ENCODE data around the gene SUSD4. TPM values are rescaled to one million over a fixed set of nuclear protein-coding genes. Genes with fewer than 3 reads are reported as not detected.

SUSD4 gene
- polyA plus RNA-seq, 2 of the 4 experiments (the other 2 are of a cell fraction) = 0.61 to 0.85 TPM

GRCh38 chr1:223312273-223312672, 51.7 kb downstream of the SUSD4 start:
- Histone ChIP-seq H3K4me3 (no peak overlapping the region), H3K9me3 (no peaks in the 10 kb centered on the region), H3K4me1 (no peaks in the 10 kb centered on the region), H3K4me2 (no peak overlapping the region), H3K27ac (no peak overlapping the region)
- WGBS (ENCODE audit: missing lambda C conversion rate) = 27% methylated on average over 2 of the region's 2 CpGs
- ChIA-PET CTCF (no interaction called here), POLR2A (no interaction called here)
- FAIRE-seq = no peak
- no peak for ATAC-seq
- no peak for TF ChIP-seq MYC (IDR thresholded peaks at IDR 0.05; ENCODE audit: borderline replicate concordance, low read length)
- no peak for TF ChIP-seq RAD21 (conservative IDR thresholded peaks at IDR 0.05 in 1 of 2, IDR thresholded peaks at IDR 0.05 in 1 of 2)
- TF ChIP-seq, protein P1, sequence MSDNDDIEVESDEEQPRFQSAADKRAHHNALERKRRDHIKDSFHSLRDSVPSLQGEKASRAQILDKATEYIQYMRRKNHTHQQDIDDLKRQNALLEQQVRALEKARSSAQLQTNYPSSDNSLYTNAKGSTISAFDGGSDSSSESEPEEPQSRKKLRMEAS (IDR thresholded peaks at IDR 0.05) = no peak
- no peak for DNase-seq (ENCODE audit: low read depth in 1 of 2, low spot score in 1 of 2)

DNA sequence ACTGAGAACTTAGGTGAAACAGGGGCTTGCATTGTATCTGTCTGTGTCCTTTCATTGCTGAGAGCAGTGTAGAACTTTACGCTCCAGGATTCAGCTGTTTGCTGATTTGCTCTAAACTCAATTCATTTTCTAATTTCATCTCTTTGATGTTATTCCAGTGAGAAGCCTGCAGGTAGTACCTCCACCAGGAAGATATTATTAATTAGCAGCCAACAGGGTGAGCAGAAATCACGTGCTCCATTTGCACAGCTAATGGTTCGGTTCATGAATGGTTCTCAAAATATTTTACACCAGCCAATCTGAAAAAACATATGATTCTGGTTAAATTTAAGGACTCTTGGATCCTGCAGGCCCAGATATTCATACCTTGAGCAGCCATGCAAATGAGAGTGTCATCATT, 52.1 kb downstream of the SUSD4 start:
- ChIA-PET POLR2A (no interaction called here), CTCF (no interaction called here)
- ATAC-seq = no peak
- no peaks in the 10 kb centered on the region for H3K4me1 ChIP-seq
- no peak overlapping the region for H3K27ac ChIP-seq
- no peak overlapping the region for H3K4me3 ChIP-seq
- FAIRE-seq = no peak
- H3K4me2 ChIP-seq = no peak overlapping the region
- TF ChIP-seq HEYL (CRISPR knock-in tag; IDR thresholded peaks at IDR 0.05) = no peak
- TF ChIP-seq, protein P2, sequence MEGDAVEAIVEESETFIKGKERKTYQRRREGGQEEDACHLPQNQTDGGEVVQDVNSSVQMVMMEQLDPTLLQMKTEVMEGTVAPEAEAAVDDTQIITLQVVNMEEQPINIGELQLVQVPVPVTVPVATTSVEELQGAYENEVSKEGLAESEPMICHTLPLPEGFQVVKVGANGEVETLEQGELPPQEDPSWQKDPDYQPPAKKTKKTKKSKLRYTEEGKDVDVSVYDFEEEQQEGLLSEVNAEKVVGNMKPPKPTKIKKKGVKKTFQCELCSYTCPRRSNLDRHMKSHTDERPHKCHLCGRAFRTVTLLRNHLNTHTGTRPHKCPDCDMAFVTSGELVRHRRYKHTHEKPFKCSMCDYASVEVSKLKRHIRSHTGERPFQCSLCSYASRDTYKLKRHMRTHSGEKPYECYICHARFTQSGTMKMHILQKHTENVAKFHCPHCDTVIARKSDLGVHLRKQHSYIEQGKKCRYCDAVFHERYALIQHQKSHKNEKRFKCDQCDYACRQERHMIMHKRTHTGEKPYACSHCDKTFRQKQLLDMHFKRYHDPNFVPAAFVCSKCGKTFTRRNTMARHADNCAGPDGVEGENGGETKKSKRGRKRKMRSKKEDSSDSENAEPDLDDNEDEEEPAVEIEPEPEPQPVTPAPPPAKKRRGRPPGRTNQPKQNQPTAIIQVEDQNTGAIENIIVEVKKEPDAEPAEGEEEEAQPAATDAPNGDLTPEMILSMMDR (IDR thresholded peaks at IDR 0.05) = no peak
- TF ChIP-seq, protein P3, sequence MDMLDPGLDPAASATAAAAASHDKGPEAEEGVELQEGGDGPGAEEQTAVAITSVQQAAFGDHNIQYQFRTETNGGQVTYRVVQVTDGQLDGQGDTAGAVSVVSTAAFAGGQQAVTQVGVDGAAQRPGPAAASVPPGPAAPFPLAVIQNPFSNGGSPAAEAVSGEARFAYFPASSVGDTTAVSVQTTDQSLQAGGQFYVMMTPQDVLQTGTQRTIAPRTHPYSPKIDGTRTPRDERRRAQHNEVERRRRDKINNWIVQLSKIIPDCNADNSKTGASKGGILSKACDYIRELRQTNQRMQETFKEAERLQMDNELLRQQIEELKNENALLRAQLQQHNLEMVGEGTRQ (IDR thresholded peaks at IDR 0.05) = no peak
- TF ChIP-seq, protein P4, sequence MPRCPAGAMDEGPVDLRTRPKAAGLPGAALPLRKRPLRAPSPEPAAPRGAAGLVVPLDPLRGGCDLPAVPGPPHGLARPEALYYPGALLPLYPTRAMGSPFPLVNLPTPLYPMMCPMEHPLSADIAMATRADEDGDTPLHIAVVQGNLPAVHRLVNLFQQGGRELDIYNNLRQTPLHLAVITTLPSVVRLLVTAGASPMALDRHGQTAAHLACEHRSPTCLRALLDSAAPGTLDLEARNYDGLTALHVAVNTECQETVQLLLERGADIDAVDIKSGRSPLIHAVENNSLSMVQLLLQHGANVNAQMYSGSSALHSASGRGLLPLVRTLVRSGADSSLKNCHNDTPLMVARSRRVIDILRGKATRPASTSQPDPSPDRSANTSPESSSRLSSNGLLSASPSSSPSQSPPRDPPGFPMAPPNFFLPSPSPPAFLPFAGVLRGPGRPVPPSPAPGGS (IDR thresholded peaks at IDR 0.05) = no peak
- no peak for TF ChIP-seq CEBPB (IDR thresholded peaks at IDR 0.05)
- 34% methylated on average over 3 of the region's 3 CpGs for whole genome bisulfite sequencing (ENCODE audit: missing lambda C conversion rate)
- no peak for DNase-seq (ENCODE audit: low read depth in 1 of 2, low spot score in 1 of 2)
- no peaks in the 10 kb centered on the region for H3K9me3 ChIP-seq

- Histone ChIP-seq H3K4me1 (no peaks in the 10 kb centered on the region), H3K4me3 (no peak overlapping the region), H3K27ac (no peak overlapping the region), H3K4me2 (no peak overlapping the region), H3K9me3 (no peaks in the 10 kb centered on the region)
- ChIA-PET CTCF (no interaction called here), POLR2A (no interaction called here)
- FAIRE-seq (no peak), ATAC-seq (no peak), DNase-seq (ENCODE audit: low read depth in 1 of 2, low spot score in 1 of 2) (no peak)
- WGBS (ENCODE audit: missing lambda C conversion rate) = 48% methylated on average over 2 of the region's 2 CpGs
- no peak for TF ChIP-seq RARB (CRISPR knock-in tag; IDR thresholded peaks at IDR 0.05)
- TF ChIP-seq CHD2 (IDR thresholded peaks at IDR 0.05; ENCODE audit: low read length, partially characterized antibody) = no peak
- no peak for TF ChIP-seq CBX8 (IDR thresholded peaks at IDR 0.05)
- no peak for TF ChIP-seq REST (IDR thresholded peaks at IDR 0.05)
- no peak for TF ChIP-seq FOSL2 (IDR thresholded peaks at IDR 0.05)
- TF ChIP-seq FOSL2 (CRISPR knock-in tag; IDR thresholded peaks at IDR 0.05) = no peak
- TF ChIP-seq, protein P5, sequence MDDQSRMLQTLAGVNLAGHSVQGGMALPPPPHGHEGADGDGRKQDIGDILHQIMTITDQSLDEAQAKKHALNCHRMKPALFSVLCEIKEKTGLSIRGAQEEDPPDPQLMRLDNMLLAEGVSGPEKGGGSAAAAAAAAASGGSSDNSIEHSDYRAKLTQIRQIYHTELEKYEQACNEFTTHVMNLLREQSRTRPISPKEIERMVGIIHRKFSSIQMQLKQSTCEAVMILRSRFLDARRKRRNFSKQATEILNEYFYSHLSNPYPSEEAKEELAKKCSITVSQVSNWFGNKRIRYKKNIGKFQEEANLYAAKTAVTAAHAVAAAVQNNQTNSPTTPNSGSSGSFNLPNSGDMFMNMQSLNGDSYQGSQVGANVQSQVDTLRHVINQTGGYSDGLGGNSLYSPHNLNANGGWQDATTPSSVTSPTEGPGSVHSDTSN (IDR thresholded peaks at IDR 0.05) = no peak
- TF ChIP-seq MAFK (IDR thresholded peaks at IDR 0.05; ENCODE audit: partially characterized antibody) = no peak
- TF ChIP-seq PHF8 (IDR thresholded peaks at IDR 0.05; ENCODE audit: borderline replicate concordance, low read depth) = no peak
- TF ChIP-seq GATA3 (IDR thresholded peaks at IDR 0.05; ENCODE audit: borderline replicate concordance) = no peak
- TF ChIP-seq KDM1A (IDR thresholded peaks at IDR 0.05; ENCODE audit: low read depth) = no peak
- TF ChIP-seq ATOH8 (CRISPR knock-in tag; IDR thresholded peaks at IDR 0.05; ENCODE audit: low read depth) = no peak
- TF ChIP-seq, protein P2 (IDR thresholded peaks at IDR 0.05) = no peak
- TF ChIP-seq JUN (IDR thresholded peaks at IDR 0.05) = no peak
Observed at GRCh38 chr1:223308136-223308535, 55.8 kb downstream of the SUSD4 start.

Measured in A549 (cell line).